Astrocyte (in vitro differentiated cells and primary cell): ENCODE results near the gene HESX1.

Experiments used
- CTCF ChIP-seq: IDR thresholded peaks from 2 replicates; pipeline ENCODE4 v1.5.1; 2011; ENCODE audit warnings: low read depth, mild to moderate bottlenecking, inconsistent platforms, low read length, moderate library complexity; ENCODE audit not compliant: insufficient read depth
- EZH2 ChIP-seq: IDR thresholded peaks from 2 replicates; pipeline ENCODE4 v1.6.1; 2012; ENCODE audit warnings: mild to moderate bottlenecking, low read length, inconsistent platforms; ENCODE audit not compliant: insufficient read depth

GRCh38 chr3:57150113-57150581 lies 49.6 kb downstream of the HESX1 start:
- TF ChIP-seq CTCF: no peak
- TF ChIP-seq EZH2: no peak
